ENCODE data around the gene PCGF3.

PCGF3 gene, protein sequence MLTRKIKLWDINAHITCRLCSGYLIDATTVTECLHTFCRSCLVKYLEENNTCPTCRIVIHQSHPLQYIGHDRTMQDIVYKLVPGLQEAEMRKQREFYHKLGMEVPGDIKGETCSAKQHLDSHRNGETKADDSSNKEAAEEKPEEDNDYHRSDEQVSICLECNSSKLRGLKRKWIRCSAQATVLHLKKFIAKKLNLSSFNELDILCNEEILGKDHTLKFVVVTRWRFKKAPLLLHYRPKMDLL

GRCh38 chr4:705278-706082, at the start of gene PCGF3:
TSS of gene PCGF3 (plus strand) at chr4:705832. CDS start at chr4:733681, 27,849 bp downstream.
- DNase-seq, result peak; percentile 94

GRCh38 chr4:656436-657337, 48.9 kb upstream of the PCGF3 start:
- DNase-seq, result no peak

GRCh38 chr4:657338-657833, 48.2 kb upstream of the PCGF3 start:
- DNase-seq, result no peak

GRCh38 chr4:657834-658667, 47.6 kb upstream of the PCGF3 start:
- no peak for DNase-seq

DNA sequence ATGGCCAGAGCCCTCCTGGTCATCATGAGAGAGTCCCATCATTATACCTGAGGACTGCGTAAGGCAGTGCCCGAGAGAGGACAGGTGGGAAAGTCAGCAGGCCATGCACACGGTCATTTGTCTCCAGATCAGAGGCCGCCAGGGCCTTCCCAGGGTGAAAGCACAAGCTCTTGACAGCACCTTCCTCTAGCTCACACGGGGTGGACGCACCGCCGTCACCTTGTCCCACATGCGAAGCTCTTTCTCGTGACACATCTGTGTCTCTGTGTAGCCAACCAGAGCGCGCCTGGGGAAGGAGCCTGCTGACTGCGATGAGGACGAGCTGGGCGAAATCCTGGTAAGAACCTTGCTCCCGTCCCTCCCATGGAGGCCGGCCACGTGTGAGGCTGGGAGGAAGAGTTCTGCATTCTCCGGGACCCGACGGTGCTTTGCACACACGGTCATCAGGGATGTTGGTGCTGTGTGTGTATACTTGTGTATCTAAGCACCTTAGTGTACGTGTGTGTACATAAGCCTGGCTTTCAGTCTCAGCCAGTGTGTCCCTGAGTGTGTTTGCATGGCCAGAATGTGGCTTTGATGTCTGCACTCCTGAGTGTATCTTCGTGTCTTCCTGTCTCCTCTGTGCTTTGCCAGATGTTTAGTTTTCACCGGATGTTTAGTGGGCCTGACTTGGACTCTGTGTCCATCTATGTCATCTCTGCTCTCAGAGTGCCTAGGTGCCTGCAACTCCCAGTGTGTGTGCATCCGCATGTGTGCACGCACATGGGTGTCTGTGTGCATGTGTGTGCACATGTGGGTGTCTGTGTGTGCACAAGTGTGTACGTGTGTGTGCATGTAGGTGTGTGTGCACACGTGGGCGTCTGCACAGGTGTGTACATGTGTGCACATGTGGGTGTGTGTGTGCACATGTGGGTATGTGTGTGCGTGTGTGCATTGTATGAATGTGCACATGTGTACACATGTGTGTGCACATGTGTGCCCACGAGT, 46.7 kb upstream of the PCGF3 start:
- DNase-seq, result no peak

DNA sequence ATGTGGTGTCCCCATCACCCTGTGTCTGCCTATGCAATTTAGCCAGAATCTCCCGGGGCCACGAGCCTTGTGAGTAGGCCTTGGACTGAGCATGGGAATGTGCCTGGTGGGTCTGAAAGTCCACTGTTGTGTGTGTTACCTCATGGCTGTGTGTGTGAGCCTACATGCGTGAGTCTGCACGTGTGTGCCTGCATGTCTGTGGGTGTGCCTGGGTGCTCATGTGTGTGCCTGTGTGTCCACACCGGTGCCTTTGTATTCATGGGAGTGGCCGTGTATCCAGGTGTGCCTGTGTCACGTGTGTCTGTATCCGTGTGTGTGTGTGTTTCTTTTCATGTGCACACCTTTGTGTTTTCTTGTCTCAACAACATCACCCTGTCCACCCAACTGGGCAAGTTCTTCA, 45.8 kb upstream of the PCGF3 start:
- no peak for DNase-seq

- no peak for DNase-seq
These were observed 45.2 kb upstream of the PCGF3 start for GRCh38 chr4:660401-660800.

DNA sequence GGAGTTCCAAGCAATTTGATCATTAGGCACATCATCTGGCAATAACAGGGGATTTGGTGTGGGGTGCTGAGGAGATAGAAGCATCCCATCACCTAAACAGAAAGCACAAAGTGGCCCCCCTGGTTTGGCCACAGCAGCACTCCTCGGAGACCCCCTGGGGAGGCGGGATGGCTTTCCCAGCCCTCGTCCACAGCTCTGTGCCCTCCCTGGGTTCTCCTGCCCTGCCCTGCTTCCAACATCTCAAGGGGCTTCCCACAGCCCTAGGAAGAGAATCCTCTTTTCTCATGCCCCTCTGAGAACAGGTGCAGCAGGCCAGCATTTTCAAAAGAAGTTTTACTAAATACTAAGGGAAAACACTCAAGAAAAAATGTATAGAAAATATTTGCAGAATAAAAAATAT, 44.4 kb upstream of the PCGF3 start:
- DNase-seq, result no peak

DNA sequence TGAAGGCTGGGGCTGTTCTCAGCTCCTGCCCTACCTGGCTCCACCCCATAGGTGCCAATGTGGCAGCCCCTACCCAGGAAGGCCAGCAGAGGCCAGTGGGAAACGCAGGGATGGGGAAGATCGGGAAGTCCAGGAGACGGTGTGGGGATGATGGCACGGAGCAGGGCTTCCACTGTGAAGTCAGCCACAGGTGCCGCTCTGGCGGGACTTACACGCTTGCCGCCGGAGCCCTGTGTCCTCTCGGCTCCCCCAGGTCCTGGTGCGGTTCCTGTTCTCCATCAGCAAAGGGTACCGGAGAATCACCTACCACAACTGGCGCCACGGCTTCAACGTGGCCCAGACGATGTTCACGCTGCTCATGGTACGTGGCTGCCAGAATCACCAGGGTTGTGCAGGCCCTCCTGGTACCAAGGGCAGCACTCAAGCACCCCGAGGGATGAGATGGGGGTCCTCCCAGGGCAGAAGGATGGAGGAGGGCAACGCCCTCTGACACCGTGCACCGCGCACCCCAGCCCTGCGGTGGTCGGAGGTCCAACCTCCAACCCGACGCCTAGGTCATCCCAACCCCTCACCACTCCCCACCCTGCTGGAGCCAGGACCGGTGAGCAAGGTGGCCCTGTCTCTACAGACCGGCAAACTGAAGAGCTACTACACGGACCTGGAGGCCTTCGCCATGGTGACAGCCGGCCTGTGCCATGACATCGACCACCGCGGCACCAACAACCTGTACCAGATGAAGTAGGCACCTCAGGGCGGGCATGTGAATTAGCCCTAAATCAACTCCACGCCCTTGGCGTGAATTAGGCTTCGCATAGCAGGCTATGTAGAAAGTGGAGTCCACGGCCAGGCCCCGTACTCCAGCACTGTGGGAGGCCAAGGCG, 43.5 kb upstream of the PCGF3 start:
- DNase-seq, result no peak

- DNase-seq, result no peak
These were observed 42.6 kb upstream of the PCGF3 start for GRCh38 chr4:663046-663437.

GRCh38 chr4:663438-664428, 41.9 kb upstream of the PCGF3 start:
- peak; percentile 81 for DNase-seq

DNA sequence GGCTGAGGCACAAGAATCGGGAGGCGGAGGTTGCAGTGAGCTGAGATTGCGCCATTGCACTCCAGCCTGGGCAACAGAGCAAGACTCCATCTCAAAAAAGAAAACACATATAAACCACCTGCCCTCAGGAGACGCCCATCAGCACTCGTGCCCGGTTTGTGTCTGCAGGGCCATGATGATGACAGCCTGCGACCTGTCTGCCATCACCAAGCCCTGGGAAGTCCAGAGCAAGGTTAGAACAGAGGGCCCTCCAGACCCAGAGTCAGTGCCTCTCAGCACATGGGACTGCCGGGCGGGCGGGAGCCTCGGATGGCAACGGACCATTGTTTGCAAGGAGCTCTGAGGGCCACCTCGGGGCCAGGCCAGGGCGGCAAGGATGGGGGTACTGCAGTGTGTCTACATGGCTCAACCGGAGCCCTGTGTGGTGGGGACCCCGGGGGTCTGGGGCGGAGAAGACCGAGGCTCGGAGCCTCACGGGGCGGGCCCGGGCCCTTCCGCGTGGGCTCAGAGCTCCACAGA, 40.9 kb upstream of the PCGF3 start:
- DNase-seq, result no peak

- DNase-seq, result no peak
These were observed 40.3 kb upstream of the PCGF3 start for GRCh38 chr4:665381-665750.

DNA sequence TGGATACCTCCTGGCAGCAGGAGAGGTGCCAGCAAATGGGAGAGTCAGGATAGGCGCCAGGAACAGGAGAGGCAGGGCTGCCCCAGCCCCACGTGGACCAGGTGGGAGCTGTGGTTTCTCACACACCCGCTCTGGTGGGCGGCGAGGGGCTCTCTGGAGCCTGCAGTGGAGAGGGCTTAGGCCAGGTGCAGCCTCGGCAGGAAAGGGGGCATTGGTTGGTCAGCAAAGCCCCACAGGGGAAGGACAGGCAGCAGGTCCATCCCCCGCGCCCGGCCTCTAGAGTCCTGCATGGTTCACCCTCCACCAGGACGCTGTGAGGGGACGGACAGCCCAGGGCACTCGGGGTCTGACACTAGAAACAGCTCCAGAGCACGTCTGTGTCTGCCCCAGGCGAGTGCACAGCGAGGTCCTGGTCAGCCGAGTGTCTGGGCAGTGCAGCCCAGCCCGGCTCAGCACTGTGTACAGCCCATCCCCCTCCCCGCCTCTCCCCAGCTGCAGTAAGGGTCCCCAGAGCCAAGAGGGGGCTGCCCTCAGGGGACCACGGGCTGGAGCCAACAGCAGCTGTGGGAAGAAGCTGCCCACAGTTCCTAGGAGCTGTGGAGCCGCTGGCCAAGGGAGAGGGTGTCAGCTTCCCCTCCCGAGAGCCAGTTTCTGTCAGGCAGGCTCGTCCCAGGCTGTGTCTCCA, 39.7 kb upstream of the PCGF3 start:
- no peak for DNase-seq

DNA sequence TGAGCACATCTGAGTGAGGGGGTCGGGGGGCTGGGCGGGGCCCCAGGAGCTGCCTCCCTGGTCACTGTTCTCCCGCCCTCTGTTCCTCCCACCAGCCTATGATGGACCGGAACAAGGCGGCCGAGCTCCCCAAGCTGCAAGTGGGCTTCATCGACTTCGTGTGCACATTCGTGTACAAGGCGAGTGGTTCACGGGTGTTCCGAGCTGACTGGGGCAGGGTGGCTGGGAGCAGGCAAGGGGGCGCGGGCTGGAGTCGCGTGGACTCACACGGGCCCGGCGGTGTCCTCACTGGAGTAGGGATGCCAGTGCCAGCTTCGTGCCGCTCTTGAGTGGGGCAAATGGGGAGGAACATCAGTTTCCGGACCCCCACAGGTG, 39.2 kb upstream of the PCGF3 start:
- DNase-seq, result no peak

GRCh38 chr4:666822-667544, 38.6 kb upstream of the PCGF3 start:
- DNase-seq, result no peak

DNA sequence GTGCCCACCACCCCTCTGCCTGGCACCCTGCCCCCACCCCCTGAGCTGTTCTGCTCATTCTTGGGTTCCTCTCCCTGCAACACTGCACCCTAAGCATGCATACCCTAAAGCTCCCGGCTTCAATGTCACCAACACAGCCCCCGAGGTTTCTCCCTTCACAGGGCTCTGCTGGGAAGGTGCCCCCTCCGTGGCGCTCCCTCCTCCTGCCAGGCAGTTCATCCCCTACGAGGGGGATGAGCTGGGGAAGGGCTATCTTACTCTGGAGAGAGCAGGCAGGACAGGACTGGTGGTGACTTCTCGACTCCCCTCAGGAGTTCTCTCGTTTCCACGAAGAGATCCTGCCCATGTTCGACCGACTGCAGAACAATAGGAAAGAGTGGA, 38.1 kb upstream of the PCGF3 start:
- DNase-seq, result no peak
